Glomerular visceral epithelial cell (primary cell): ENCODE data around the gene MACIR.

Experiments used
- DNase-seq: peaks from one replicate; pipeline ENCODE4 v3.0.0-alpha.2; 2016; ENCODE audit errors: extremely low spot score

The MACIR gene

DNA sequence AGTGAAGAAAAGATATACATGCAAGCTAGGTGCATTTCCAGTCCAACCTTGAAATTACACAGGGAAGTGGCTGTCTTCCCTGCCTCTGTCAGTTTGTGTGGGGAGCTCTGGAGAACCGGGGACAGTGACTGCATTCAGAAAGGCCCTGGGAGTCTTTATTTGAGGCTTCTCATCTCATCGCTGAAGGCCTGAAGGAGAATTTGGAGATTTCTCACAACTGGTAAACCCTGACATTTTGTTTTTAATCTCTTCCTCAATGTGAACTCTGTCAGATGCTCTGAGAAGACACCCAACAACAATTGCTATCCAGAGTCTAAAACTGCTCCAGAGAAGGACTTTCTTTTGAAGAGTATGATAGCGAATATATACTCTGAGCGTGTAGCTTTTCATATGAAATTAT, 33.0 kb downstream of the MACIR start:
- no peak for DNase-seq

DNA sequence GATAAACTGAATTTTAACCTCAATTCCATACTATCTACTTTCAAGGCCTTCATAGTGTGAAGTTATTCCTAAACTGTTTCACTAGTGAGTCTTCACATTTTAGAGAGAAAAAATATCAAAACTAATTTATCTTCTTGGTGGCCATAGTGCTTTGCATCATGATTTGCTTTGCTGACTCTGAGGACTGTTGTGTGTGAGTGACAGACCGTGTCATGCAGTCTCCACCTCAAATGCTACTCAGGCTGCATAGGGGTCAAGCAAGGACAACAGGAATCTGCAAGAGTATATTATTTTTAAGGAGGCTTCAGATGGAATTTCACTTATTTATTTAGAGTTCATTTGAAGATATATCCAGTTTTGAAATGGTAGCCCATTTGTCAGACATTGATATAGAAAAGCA, 34.5 kb downstream of the MACIR start:
- DNase-seq = peak; percentile 4

DNA sequence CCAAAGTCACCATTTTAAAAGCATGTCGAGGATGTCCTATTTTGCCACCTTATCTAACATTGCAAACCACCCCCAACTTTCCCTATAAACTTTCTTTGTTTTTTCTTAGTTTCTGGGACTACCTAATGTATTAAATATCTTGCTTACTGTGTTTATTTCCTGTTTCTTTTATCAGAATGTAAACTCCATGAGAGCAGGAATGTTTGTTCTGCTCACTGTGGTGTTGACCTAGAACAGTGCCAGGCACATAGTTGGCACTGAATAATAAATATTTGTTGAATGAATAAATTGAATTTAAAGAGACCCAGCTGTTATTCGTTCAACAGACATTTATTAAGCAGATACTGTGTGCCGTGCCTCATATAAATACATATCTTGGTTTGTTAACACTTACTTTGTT, 35.2 kb downstream of the MACIR start:
- no peak for DNase-seq

DNA sequence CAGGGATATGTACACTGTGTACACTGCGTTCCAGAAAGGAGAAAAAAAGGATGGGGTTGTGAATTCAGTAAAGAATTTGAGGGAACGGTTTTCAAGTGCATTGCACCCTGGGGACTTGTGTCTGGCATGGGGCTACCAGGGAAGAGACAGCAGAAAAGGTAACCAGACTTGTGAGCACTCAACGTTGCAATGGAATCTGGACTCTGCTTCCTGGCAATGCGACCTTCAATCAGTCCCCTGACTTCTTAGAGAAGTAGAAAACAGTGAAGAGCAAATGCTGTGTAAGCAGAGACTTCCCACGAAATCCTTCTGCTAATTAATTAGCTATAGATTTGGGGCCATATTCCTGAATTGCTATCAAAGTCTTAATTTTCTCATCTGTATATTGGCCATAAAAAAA, 36.3 kb downstream of the MACIR start:
- no peak for DNase-seq

DNA sequence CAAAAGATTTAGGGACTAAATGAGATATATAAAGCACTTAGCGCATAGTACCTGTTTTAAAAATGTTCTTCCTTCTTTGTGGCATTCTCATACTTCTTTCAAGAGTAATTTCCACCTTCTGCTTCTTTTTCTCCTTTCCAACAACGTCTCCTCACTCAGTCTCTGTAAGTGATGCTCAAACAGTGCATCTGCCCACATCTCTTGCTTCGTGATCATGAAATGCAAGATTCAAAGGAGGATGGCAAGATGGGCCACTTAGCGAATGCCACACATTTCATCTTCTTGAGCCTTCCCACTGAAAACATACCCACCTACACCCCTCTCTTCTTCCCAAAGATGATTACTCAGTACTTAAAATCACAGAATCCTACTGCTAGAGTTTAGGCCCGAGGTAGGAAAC, 36.9 kb downstream of the MACIR start:
- no peak for DNase-seq

DNA sequence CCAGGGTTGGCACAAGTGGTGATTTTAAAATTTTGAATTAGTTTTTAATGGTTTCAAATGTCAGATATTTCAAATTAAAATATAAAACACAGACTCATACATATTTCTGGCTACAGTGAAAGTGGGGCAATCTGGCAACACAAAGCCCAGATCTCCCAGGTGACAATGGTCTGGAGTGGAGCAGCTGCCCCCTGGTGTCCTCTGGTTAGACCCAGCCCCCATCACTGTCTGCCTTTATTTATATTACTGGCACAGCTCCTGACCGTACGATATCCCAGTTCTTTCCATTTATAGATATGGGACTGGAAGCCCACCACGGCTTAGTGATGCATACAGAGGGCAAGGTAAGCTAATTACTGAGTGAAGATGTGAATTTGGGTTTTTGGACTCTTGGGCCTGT, 37.3 kb downstream of the MACIR start:
- DNase-seq = no peak

DNA sequence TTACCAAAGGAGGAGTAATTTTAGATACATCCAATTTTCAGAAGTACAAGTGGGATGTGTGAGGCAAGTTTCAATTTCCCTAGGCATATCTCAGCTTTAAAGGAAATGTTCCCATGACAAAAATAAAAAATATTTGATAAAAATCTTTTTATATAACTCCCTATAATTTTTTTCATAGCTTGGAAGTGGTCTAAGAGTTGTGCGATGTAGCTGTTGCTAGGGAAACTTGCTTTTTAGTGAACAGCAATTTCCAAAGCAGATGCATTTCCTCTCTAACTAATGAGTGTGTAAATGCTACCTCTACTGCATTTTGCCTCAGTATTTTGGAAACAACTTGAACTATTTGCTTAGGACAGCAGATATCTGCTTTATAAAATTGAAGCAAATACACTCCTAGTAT, 39.6 kb downstream of the MACIR start:
- no peak for DNase-seq

DNA sequence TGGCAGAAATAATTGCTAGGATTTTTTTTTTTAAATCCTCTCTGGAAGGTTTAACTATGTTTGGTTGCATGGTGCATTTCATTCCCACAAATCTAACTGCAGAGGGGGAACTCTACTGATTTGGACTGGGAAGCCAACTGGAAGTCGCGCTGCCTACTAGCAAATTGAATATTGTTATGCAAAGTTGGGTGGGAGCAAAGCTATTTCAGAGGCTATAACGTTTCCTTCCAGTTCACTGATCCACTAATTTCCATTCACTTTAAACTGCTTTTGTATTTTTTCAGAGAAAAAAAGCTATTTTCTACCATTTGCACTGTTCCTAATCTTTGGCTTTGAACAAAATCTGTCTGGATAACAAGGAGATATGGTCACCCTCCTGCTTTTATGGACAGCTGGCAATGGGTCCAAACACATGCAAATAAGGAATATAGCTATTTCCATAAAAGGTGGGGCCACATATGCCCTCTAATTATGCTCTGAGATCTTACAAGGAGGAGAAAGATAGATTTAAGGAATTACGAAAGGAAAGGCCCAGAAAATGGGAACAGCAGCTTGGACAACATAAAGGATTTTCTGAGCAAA, 40.1 kb downstream of the MACIR start:
- DNase-seq = no peak

DNA sequence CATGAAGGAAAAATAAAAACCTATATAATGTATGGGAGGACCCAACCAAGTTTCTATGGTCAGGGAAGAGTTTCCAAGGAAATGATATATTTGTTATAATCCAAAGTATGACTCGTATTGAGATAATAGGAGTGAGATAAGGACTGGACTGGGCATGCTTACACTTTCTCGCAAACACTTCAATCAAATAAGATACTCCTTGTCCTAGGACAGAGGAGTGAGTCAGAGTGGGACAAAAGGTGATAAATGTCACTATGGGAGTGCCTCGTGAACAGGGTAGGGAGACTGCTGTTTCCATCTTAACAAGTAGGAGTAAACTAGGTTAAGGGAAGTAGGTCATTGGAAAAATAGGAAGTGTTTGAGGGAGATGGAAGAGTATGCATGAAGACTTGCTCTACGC, 47.2 kb downstream of the MACIR start:
- DNase-seq = no peak

DNA sequence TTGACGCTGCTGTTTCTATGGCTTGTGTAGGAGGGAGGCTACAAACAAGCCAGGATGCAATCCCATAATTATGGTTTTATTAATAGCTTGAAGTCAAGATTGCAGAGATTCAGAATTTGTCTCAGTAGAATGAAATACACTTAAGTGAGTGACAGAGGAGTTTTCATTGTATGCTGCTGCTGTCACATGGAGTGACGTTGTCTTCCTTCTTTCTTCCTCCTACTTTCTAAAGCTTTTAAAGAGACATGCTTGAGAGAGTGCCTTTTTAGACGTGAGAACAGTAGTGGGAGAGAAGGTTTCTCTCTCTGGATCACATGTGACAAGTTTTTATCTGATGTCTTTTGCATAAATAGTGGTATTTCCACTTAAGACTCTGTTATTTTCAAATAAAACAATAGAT, 48.9 kb downstream of the MACIR start:
- DNase-seq = no peak

DNA sequence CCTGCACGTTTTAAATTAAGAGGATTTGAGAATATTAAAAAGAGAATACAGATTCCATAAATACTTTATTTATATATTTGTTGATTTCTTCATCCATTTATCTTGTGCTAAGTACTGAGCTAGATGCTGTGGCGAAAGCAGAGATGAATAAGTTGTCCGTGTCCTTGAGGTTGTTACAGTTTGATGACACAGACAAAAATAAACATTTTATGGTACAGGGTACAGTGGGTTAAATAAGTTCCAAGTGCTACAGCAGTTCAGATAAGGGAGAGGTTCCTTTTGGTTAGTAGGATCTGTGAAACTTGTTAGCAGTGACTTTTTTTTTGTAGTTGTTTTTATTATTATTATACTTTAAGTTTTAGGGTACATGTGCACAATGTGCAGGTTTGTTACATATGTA, 50.2 kb downstream of the MACIR start:
- DNase-seq = no peak

DNA sequence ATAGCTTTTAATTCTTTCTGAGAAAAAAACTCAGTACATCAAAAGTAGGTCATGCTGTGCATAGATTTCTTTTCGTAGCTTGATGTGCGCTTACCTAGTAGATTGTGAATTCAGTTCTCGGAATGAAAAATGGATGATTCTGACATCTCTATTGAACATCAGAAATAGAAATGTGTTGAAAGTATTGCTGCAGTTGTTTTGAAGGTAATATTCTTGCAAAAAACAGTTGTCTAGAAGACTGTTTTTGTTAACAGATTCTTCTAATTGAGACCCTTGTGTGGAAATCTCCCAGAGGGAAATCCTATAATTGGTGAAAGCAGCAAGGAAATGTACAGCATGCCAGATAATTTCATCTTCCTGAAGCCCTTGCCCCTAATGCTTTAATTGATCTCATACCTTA, 54.5 kb downstream of the MACIR start:
- no peak for DNase-seq

DNA sequence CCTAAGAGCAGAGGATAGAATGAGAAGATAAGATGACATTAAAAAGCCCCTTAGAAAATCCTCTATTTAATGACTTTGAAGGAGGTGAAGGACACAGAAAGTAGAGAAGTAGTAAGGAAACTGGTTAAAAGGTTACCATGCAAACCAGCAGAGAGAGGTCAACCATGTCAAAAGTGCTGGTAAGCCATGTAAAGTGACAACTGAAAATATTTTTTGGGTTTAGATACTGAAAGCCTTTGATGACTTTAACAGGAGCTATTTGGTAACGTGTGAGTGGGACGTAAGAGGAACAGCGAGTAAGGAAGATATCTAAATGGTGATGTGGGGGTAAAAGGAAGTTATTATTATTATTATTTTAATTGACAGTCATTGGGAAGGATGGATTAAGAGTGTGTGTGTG, 56.9 kb downstream of the MACIR start:
- no peak for DNase-seq

DNA sequence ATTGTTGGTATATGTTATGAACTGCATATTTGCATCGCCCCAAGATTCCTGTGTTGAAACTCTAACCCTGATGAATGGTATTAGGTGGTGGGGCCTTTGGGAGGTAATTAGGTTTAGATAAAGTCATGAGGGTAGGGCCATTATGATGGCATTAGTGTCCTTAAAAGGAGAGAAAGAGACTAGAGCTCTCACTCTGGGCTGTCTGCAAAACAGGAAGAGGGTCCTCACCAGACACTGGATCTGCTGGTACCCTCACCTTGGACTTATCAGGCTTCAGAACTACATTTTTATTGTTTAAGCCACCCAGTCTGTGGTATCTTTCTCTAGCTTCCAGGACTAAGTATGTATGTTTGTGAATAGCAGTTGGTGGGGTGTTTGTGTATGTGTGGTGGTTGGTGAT, 68.9 kb downstream of the MACIR start:
- DNase-seq = no peak

DNA sequence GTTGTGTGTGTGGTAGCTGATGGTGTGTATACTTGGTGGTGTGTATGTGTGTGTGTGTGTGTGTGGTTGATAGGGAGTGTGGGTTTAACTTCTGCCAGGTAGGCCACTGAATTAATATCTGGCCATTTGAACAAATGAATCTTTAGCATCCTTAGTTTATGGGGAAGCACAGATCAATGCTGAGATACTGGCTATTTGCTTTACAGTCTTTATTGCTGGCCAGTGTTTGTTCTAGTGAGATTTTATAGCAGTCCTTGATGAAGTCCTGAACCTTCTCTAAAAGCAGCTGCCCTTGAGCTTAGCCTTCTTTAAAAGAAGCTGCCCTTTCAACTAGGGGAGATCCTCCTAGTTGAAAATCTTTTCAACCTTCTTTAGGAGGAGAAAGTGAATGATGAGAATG, 69.3 kb downstream of the MACIR start:
- DNase-seq = no peak
